ENCODE data around the gene PTEN. TPM values are rescaled to one million over a fixed set of nuclear protein-coding genes. Genes with fewer than 3 reads are reported as not detected.
A peak's percentile ranks its signal among the peaks of the same experiment; 100 is the strongest.
"Not testable (repeated sequence)": the region's sequence is repeated elsewhere in the genome, so short reads cannot be mapped to it uniquely, and the experiment has no call there.

The PTEN gene
- total RNA-seq, 3 donors from 2014 or later: 94.1 to 118 (median 118) TPM

DNA sequence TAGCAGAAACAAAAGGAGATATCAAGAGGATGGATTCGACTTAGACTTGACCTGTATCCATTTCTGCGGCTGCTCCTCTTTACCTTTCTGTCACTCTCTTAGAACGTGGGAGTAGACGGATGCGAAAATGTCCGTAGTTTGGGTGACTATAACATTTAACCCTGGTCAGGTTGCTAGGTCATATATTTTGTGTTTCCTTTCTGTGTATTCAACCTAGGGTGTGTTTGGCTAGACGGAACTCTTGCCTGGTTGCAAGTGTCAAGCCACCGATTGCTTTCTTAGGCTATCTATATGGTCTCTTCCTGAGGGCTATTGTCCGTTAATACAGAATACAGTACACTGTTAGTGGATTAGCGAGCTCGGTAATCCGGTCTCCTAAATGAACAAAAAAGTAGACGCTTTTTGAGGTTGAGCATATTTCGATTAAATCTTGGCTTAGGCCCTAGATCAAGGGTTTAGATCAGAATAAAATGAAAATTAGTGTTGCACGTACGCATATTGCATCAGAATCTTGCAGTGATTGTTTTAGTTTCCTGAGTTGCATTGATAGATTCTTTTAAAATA is 1.2 kb downstream of the PTEN start:
- Histone ChIP-seq H3K4me1 (ENCODE audit: low read depth) (peaks cover 6% of the 10 kb centered on the region), H3K36me3 (ENCODE audit: low read depth) (no peaks in the 10 kb centered on the region), H3K4me3 (peak overlapping the region; percentile 84), H3K9me3 (no peaks in the 10 kb centered on the region)
- peak in 1 of 3 donors; percentile 34 for DNase-seq
- TF ChIP-seq, protein P1, sequence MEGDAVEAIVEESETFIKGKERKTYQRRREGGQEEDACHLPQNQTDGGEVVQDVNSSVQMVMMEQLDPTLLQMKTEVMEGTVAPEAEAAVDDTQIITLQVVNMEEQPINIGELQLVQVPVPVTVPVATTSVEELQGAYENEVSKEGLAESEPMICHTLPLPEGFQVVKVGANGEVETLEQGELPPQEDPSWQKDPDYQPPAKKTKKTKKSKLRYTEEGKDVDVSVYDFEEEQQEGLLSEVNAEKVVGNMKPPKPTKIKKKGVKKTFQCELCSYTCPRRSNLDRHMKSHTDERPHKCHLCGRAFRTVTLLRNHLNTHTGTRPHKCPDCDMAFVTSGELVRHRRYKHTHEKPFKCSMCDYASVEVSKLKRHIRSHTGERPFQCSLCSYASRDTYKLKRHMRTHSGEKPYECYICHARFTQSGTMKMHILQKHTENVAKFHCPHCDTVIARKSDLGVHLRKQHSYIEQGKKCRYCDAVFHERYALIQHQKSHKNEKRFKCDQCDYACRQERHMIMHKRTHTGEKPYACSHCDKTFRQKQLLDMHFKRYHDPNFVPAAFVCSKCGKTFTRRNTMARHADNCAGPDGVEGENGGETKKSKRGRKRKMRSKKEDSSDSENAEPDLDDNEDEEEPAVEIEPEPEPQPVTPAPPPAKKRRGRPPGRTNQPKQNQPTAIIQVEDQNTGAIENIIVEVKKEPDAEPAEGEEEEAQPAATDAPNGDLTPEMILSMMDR (IDR thresholded peaks at IDR 0.05): no peak
- intact Hi-C loops (cut with DNase I, micrococcal nuclease): loop anchor here in 1 of 2 donors (5.0 to 10.0 kb wide), 2 partner anchors 360 to 523 kb away; no protein-coding TSS in a partner anchor
- no peak for ATAC-seq

DNA sequence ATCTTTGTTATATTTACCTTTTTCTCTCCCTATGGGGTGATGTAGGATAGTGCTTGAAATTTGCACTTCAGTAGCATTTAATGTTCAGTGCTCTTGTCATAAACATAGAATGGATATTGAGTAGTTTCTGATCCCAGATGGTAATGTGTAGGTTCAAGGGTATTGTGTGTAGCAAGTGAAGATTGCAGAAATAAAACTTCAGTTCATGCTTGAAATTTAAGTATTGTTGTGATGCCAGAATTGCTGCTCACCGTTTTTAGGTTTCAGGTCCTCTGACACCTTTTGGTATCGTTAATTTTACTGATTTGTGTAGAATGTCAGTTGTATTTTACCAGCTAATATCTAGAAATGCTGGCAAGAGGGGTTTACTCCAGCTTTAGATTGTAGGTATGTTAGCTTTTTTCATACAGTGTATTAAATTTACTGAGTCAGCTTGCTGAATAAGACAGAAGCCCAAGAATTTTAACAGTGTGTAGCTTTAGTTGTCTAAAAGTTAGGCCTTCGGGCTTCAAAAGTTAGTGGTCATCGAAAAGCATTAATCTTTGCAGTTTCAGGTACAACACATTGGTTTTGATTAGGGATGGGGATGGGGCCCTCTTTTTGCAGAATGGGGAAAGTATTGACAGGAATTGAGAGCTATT is 1.9 kb downstream of the PTEN start:
- no peak for ATAC-seq
- no peak for DNase-seq
- TF ChIP-seq, protein P1 (IDR thresholded peaks at IDR 0.05): no peak
- Histone ChIP-seq H3K4me3 (peak overlapping the region; percentile 84), H3K36me3 (ENCODE audit: low read depth) (no peaks in the 10 kb centered on the region), H3K4me1 (ENCODE audit: low read depth) (peaks cover 14% of the 10 kb centered on the region), H3K9me3 (no peaks in the 10 kb centered on the region)
- intact Hi-C loops (cut with DNase I, micrococcal nuclease): loop anchor here in 1 of 2 donors (10.0 kb wide), 1 partner anchor 359 kb away; no protein-coding TSS in a partner anchor

DNA sequence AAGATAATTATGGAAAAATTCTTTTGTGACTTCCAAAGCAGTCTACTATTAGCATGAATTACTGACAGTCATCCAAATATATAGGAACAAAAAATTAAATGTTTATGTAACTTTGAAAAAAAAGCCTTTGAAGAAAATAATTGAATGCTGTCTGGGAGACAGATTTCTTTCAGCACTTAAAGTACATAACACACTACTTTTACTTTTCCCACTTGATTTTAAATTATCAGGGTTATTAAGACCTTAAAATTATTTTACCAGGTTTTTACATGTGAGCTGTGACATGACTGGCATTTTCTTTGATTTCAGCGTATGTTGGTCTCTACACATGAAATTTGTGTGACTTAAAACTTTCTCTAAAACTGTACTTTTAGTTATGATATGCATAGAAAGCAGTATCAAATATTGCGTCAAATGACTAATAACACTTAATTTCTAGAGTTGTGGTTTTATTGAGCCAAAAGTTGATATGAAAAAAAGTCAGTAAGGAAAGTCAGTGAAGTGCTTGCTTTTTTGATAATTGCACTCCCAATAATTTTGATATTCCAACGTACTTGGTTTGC is 3.1 kb downstream of the PTEN start:
- intact Hi-C loops (cut with DNase I, micrococcal nuclease): loop anchor here in 1 of 2 donors (10.0 kb wide), 1 partner anchor 358 kb away; no protein-coding TSS in a partner anchor
- DNase-seq (no peak), ATAC-seq (no peak)
- H3K36me3 ChIP-seq (ENCODE audit: low read depth): no peaks in the 10 kb centered on the region
- TF ChIP-seq, protein P1 (IDR thresholded peaks at IDR 0.05): no peak
- H3K4me3 ChIP-seq: peak overlapping the region; percentile 2
- H3K4me1 ChIP-seq (ENCODE audit: low read depth): peaks cover 21% of the 10 kb centered on the region
- no peaks in the 10 kb centered on the region for H3K9me3 ChIP-seq

DNA sequence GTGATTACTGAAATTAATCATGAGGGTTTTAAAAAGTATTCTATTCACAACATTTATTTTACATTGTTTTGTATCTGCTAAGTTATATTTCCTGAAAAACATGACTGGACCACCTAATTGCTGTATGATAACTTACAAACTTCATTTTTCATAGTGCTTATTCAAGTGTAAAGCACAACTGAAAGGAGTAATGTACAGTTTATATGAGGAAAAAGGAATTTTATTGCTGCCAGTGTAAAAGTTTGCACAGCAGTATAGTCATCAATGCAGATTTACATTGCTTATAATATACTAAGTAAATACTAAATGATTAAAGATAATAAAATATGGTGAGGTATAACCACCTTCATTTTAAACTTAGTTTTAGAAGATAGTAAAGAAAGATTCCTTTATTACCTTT is 4.0 kb downstream of the PTEN start:
- ATAC-seq (no peak), DNase-seq (no peak)
- Histone ChIP-seq H3K4me1 (ENCODE audit: low read depth) (peaks cover 21% of the 10 kb centered on the region), H3K9me3 (no peaks in the 10 kb centered on the region), H3K4me3 (peak overlapping the region; percentile 7), H3K36me3 (ENCODE audit: low read depth) (no peaks in the 10 kb centered on the region)
- TF ChIP-seq, protein P1 (IDR thresholded peaks at IDR 0.05): no peak
- intact Hi-C loops (cut with DNase I, micrococcal nuclease): loop anchor here in 1 of 2 donors (10.0 kb wide), 1 partner anchor 357 kb away; no protein-coding TSS in a partner anchor

DNA sequence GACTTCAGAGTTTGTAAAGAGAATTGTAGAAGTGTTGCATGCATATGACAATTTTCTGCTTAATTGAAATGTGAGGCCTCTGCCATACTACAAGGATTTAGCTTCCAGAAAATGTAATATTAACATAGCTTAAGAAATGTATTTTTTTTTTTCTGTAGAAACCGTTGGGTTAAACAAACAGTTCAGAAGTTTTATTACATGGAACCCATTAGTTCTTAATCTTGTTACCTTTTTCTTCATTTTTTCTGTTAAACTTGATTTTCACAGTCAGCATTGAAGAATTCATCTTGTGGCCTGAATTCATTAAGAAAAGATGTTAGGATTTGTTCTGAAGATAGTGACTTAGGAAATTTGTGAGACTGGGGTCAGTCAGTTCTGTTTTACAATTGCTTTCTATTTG is 4.9 kb downstream of the PTEN start:
- H3K9me3 ChIP-seq: no peaks in the 10 kb centered on the region
- ATAC-seq (no peak), DNase-seq (no peak)
- H3K36me3 ChIP-seq (ENCODE audit: low read depth): no peaks in the 10 kb centered on the region
- H3K4me3 ChIP-seq: no peak overlapping the region
- TF ChIP-seq, protein P1 (IDR thresholded peaks at IDR 0.05): no peak
- H3K4me1 ChIP-seq (ENCODE audit: low read depth): peaks cover 21% of the 10 kb centered on the region
- intact Hi-C loops (cut with DNase I, micrococcal nuclease): loop anchor here in 1 of 2 donors (10.0 kb wide), 1 partner anchor 357 kb away; no protein-coding TSS in a partner anchor

DNA sequence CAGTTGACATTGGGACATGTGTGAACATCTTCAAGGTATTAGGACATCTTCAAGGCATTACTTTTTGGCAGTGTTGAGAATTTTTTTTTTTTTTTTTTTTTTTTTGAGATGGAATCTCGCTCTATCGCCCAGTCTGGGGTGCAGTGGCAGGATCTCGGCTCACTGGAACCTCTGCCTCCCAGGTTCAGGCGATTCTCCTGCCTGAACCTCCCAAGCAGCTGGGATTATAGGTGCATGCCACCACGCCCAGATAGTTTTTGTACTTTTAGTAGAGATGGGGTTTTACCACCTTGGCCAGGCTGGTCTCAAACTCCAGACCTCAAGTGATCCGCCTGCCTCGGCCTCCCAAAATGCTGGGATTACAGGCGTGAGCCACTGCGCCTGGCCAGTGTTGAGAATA is 5.7 kb downstream of the PTEN start:
- H3K4me1 ChIP-seq (ENCODE audit: low read depth): peaks cover 22% of the 10 kb centered on the region
- intact Hi-C loops (cut with DNase I, micrococcal nuclease): loop anchor here in 1 of 2 donors (10.0 kb wide), 1 partner anchor 356 kb away; no protein-coding TSS in a partner anchor
- ATAC-seq; H3K9me3 ChIP-seq; H3K4me3 ChIP-seq; H3K36me3 ChIP-seq (ENCODE audit: low read depth); DNase-seq: not testable (repeated sequence)

Measured in mucosa of descending colon (tissue), 3 donors.